Measurements from ENCODE around the gene SPATS2L. TPM values are rescaled to one million over a fixed set of nuclear protein-coding genes. Genes with fewer than 3 reads are reported as not detected.

SPATS2L gene
- total RNA-seq, 1 experiment from 2014 or later, result 47.3 TPM

DNA sequence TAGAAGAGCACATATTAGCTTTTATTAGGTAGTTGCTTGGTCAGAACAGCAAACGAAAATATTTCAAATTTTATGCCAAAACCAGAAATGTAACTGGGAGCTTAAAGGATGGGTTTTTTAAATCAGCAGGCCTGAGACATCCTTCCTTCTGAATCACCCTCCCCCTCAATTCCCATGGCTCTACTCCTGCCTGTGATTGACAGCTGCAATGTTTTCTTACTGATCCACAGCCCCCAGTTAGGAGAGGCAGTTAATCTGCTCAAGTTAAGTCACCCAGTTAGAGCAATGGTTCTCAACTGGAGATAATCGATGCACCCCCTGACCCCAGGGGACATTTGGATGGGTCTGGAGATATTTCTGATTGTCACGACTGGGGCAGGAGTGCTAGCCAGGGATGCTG lies 178.4 kb downstream of the SPATS2L start:
- Histone ChIP-seq H2BK15ac (ENCODE audit: low read depth, low read length) (no peak overlapping the region), H2BK20ac (ENCODE audit: low read depth, low read length, poor library complexity, severe bottlenecking) (no peak overlapping the region), H3K4me2 (ENCODE audit: insufficient read depth, insufficient read length, low read length) (no peak overlapping the region), H3K27me3 (ENCODE audit: insufficient read depth, low read length) (no peaks in the 10 kb centered on the region), H2BK120ac (ENCODE audit: low read depth, low read length, poor library complexity, severe bottlenecking) (no peak overlapping the region), H3K9ac (ENCODE audit: extremely low read depth, insufficient read length, low read length) (no peak overlapping the region), H3K9me3 (ENCODE audit: control insufficient read depth, low read depth, low read length) (no peaks in the 10 kb centered on the region), H2BK5ac (ENCODE audit: insufficient read length, low read length) (no peak overlapping the region), H4K20me1 (ENCODE audit: control insufficient read depth, insufficient read depth, insufficient read length) (no peaks in the 10 kb centered on the region), H3K4ac (ENCODE audit: low read depth, low read length) (no peak overlapping the region), H3K23me2 (ENCODE audit: insufficient read length, low read depth, low read length, poor library complexity, severe bottlenecking) (no peaks in the 10 kb centered on the region), H3K14ac (ENCODE audit: insufficient read depth, low read length) (no peak overlapping the region), H3K79me2 (ENCODE audit: insufficient read depth, low read length) (no peaks in the 10 kb centered on the region), H4K8ac (replicated peaks; ENCODE audit: insufficient read length, low read depth, low read length) (no peak overlapping the region), H2BK12ac (ENCODE audit: insufficient read length, low read depth, low read length) (no peak overlapping the region), H4K91ac (ENCODE audit: insufficient read length, low read depth, low read length) (no peak overlapping the region), H3K56ac (ENCODE audit: insufficient read length, low read depth, low read length) (no peak overlapping the region), H3K79me1 (ENCODE audit: insufficient read depth, low read depth, low read length, poor library complexity, severe bottlenecking) (no peaks in the 10 kb centered on the region), H4K5ac (ENCODE audit: insufficient read length, low read depth, low read length) (no peak overlapping the region), H3K27ac (ENCODE audit: insufficient read length, low read depth, low read length) (no peak overlapping the region), H2AFZ (ENCODE audit: low read length) (no peak overlapping the region), H2AK5ac (ENCODE audit: insufficient read length, low read length) (no peak overlapping the region), H3K23ac (ENCODE audit: insufficient read length, low read depth, low read length) (no peak overlapping the region), H3K4me1 (ENCODE audit: insufficient read depth, low read length) (peaks cover 4% of the 10 kb centered on the region), H3T11ph (ENCODE audit: low read length) (no peak overlapping the region), H3K18ac (ENCODE audit: insufficient read length, low read depth, low read length) (no peak overlapping the region)
- H3K36me3 Mint-ChIP-seq (ENCODE audit: insufficient read depth in 1 of 3, low read depth in 3 of 3), result peaks cover 0 to 6% (median 5%) of the 10 kb centered on the region in 3 experiments; a peak in 2 of 7 replicates
- TF ChIP-seq, protein P1, sequence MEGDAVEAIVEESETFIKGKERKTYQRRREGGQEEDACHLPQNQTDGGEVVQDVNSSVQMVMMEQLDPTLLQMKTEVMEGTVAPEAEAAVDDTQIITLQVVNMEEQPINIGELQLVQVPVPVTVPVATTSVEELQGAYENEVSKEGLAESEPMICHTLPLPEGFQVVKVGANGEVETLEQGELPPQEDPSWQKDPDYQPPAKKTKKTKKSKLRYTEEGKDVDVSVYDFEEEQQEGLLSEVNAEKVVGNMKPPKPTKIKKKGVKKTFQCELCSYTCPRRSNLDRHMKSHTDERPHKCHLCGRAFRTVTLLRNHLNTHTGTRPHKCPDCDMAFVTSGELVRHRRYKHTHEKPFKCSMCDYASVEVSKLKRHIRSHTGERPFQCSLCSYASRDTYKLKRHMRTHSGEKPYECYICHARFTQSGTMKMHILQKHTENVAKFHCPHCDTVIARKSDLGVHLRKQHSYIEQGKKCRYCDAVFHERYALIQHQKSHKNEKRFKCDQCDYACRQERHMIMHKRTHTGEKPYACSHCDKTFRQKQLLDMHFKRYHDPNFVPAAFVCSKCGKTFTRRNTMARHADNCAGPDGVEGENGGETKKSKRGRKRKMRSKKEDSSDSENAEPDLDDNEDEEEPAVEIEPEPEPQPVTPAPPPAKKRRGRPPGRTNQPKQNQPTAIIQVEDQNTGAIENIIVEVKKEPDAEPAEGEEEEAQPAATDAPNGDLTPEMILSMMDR (conservative IDR thresholded peaks at IDR 0.05), result no peak
- no peaks in the 10 kb centered on the region for H3K9me3 Mint-ChIP-seq
- DNase-seq, result no peak
- H3K4me3 Mint-ChIP-seq, result no peak overlapping the region
- H3K27ac Mint-ChIP-seq, result no peak overlapping the region
- H3K4me1 Mint-ChIP-seq, result peaks cover 20% of the 10 kb centered on the region in 2 experiments
- H3K27me3 Mint-ChIP-seq (ENCODE audit: low read depth), result no peaks in the 10 kb centered on the region; the same call in 1 of the 2 replicates
- no CpG with 5 or more reads among the region's 3 CpGs for WGBS (ENCODE audit: extremely low coverage, insufficient read length, low lambda C conversion rate)
